K562 (cell line): ENCODE data around the gene P2RX2.

Experiments
- BRCA1 ChIP-seq, 2 experiments: fragments of 450-650 bp in 1 of 2; sonication (generic) in 1 of 2; formaldehyde crosslinking in 1 of 2; IDR thresholded peaks; 2 replicates each; pipeline versions ENCODE4 v1.5.0 to v1.6.1; 2017 to 2020; ENCODE audit warnings: mild to moderate bottlenecking in 1 of 2, missing genetic modification reagents in 1 of 2
- ELF4 ChIP-seq: fragments of 450-650 bp; formaldehyde crosslinking; IDR thresholded peaks from 2 replicates; pipeline ENCODE4 v1.4.0; 2022; ENCODE audit warnings: missing genetic modification characterization
- IFI16 ChIP-seq: fragments of 250-450 bp; sonication (Bioruptor Pico); IDR thresholded peaks from 2 replicates; pipeline ENCODE4 v2.1.2; 2022; ENCODE audit warnings: mild to moderate bottlenecking, inconsistent platforms
- ZNF324 ChIP-seq: fragments of 250-450 bp; sonication (Bioruptor Pico); IDR thresholded peaks from 2 replicates; pipeline ENCODE4 v1.4.0; 2020; ENCODE audit warnings: mild to moderate bottlenecking
- ZNF75A ChIP-seq: fragments of 450-650 bp; formaldehyde crosslinking; IDR thresholded peaks from 2 replicates; pipeline ENCODE4 v1.4.0; 2020; ENCODE audit warnings: mild to moderate bottlenecking
- ZNF766 ChIP-seq: fragments of 200-800 bp; sonication (Bioruptor generic); conservative IDR thresholded peaks from 2 replicates; pipeline ENCODE4 v1.6.1; 2016; ENCODE audit warnings: missing genetic modification characterization, missing compliant biosample characterization
- TF ChIP-seq, protein P1 (sequence below): fragments of 450-650 bp; IDR thresholded peaks from 2 replicates; pipeline ENCODE4 v1.7.0; 2016; ENCODE audit warnings: borderline replicate concordance
- TF ChIP-seq, protein P2 (sequence below), 3 experiments: IDR thresholded peaks in 2 of 3; conservative IDR thresholded peaks in 1 of 3; 2 replicates each; pipeline ENCODE4 v1.5.1; 2011 to 2012; ENCODE audit warnings: low read length in 3 of 3, mild to moderate bottlenecking in 3 of 3, control low read depth in 2 of 3, improper control_type of control experiment in 1 of 3, inconsistent platforms in 1 of 3, low read depth in 1 of 3, mixed read lengths in 1 of 3, moderate library complexity in 1 of 3; ENCODE audit not compliant: insufficient read depth in 2 of 3
- TF ChIP-seq, protein P3 (sequence below): fragments of 200-800 bp; sonication (Bioruptor generic); IDR thresholded peaks from 2 replicates; pipeline ENCODE4 v1.6.1; 2016; ENCODE audit warnings: missing genetic modification characterization, missing compliant biosample characterization
- TF ChIP-seq, protein P4 (sequence below): sonication (generic); formaldehyde crosslinking; IDR thresholded peaks from 2 replicates; pipeline ENCODE4 v1.8.1; 2023; ENCODE audit warnings: mild to moderate bottlenecking, missing genetic modification reagents, moderate library complexity
- TF ChIP-seq, protein P5 (sequence below): fragments of 450-650 bp; formaldehyde crosslinking; IDR thresholded peaks from 2 replicates; pipeline ENCODE4 v1.4.0; 2020; ENCODE audit warnings: mild to moderate bottlenecking, moderate library complexity
- TF ChIP-seq, protein P6 (sequence below): fragments of 450-650 bp; conservative IDR thresholded peaks from 2 replicates; pipeline ENCODE4 v1.6.1; 2016; ENCODE audit warnings: missing genetic modification characterization, low read depth, mild to moderate bottlenecking, control low read depth, missing compliant biosample characterization

DNA sequence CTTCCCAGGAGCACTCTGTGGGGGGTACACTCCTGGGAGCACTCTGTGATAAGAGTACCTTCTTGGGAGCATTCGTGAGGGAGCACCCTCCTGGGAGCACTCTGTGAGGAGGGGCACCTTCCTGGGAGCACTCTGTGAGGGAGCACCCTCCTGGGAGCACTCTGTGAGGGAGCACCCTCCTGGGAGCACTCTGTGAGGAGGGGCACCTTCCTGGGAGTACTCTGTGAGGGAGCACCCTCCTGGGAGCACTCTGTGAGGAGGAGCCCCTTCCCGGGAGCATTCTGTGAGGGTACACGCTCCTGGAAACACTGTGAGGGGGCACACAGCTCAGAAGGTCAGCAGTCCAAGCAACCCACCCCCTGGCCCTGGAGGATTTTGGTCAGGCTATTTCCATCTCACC is 30.8 kb upstream of the P2RX2 start:
- TF ChIP-seq, protein P1, sequence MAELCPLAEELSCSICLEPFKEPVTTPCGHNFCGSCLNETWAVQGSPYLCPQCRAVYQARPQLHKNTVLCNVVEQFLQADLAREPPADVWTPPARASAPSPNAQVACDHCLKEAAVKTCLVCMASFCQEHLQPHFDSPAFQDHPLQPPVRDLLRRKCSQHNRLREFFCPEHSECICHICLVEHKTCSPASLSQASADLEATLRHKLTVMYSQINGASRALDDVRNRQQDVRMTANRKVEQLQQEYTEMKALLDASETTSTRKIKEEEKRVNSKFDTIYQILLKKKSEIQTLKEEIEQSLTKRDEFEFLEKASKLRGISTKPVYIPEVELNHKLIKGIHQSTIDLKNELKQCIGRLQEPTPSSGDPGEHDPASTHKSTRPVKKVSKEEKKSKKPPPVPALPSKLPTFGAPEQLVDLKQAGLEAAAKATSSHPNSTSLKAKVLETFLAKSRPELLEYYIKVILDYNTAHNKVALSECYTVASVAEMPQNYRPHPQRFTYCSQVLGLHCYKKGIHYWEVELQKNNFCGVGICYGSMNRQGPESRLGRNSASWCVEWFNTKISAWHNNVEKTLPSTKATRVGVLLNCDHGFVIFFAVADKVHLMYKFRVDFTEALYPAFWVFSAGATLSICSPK = no peak
- TF ChIP-seq ZNF75A (CRISPR knock-in tag) (no peak), ZNF324 (no peak), ELF4 (no peak), BRCA1 (IDR thresholded peaks at IDR 0.05) (no peak), BRCA1 (CRISPR knock-in tag; IDR thresholded peaks at IDR 0.05) (no peak), IFI16 (no peak), ZNF766 (no peak)
- TF ChIP-seq, protein P2, sequence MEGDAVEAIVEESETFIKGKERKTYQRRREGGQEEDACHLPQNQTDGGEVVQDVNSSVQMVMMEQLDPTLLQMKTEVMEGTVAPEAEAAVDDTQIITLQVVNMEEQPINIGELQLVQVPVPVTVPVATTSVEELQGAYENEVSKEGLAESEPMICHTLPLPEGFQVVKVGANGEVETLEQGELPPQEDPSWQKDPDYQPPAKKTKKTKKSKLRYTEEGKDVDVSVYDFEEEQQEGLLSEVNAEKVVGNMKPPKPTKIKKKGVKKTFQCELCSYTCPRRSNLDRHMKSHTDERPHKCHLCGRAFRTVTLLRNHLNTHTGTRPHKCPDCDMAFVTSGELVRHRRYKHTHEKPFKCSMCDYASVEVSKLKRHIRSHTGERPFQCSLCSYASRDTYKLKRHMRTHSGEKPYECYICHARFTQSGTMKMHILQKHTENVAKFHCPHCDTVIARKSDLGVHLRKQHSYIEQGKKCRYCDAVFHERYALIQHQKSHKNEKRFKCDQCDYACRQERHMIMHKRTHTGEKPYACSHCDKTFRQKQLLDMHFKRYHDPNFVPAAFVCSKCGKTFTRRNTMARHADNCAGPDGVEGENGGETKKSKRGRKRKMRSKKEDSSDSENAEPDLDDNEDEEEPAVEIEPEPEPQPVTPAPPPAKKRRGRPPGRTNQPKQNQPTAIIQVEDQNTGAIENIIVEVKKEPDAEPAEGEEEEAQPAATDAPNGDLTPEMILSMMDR (IDR thresholded peaks at IDR 0.05 in 2 of 3, conservative IDR thresholded peaks at IDR 0.05 in 1 of 3; ENCODE audit: insufficient read depth in 2 of 3, low read depth in 1 of 3, low read length in 3 of 3) = no peak
- TF ChIP-seq, protein P3, sequence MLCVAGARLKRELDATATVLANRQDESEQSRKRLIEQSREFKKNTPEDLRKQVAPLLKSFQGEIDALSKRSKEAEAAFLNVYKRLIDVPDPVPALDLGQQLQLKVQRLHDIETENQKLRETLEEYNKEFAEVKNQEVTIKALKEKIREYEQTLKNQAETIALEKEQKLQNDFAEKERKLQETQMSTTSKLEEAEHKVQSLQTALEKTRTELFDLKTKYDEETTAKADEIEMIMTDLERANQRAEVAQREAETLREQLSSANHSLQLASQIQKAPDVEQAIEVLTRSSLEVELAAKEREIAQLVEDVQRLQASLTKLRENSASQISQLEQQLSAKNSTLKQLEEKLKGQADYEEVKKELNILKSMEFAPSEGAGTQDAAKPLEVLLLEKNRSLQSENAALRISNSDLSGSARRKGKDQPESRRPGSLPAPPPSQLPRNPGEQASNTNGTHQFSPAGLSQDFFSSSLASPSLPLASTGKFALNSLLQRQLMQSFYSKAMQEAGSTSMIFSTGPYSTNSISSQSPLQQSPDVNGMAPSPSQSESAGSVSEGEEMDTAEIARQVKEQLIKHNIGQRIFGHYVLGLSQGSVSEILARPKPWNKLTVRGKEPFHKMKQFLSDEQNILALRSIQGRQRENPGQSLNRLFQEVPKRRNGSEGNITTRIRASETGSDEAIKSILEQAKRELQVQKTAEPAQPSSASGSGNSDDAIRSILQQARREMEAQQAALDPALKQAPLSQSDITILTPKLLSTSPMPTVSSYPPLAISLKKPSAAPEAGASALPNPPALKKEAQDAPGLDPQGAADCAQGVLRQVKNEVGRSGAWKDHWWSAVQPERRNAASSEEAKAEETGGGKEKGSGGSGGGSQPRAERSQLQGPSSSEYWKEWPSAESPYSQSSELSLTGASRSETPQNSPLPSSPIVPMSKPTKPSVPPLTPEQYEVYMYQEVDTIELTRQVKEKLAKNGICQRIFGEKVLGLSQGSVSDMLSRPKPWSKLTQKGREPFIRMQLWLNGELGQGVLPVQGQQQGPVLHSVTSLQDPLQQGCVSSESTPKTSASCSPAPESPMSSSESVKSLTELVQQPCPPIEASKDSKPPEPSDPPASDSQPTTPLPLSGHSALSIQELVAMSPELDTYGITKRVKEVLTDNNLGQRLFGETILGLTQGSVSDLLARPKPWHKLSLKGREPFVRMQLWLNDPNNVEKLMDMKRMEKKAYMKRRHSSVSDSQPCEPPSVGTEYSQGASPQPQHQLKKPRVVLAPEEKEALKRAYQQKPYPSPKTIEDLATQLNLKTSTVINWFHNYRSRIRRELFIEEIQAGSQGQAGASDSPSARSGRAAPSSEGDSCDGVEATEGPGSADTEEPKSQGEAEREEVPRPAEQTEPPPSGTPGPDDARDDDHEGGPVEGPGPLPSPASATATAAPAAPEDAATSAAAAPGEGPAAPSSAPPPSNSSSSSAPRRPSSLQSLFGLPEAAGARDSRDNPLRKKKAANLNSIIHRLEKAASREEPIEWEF = no peak
- TF ChIP-seq, protein P4, sequence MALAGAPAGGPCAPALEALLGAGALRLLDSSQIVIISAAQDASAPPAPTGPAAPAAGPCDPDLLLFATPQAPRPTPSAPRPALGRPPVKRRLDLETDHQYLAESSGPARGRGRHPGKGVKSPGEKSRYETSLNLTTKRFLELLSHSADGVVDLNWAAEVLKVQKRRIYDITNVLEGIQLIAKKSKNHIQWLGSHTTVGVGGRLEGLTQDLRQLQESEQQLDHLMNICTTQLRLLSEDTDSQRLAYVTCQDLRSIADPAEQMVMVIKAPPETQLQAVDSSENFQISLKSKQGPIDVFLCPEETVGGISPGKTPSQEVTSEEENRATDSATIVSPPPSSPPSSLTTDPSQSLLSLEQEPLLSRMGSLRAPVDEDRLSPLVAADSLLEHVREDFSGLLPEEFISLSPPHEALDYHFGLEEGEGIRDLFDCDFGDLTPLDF (CRISPR knock-in tag) = no peak
- TF ChIP-seq, protein P5, sequence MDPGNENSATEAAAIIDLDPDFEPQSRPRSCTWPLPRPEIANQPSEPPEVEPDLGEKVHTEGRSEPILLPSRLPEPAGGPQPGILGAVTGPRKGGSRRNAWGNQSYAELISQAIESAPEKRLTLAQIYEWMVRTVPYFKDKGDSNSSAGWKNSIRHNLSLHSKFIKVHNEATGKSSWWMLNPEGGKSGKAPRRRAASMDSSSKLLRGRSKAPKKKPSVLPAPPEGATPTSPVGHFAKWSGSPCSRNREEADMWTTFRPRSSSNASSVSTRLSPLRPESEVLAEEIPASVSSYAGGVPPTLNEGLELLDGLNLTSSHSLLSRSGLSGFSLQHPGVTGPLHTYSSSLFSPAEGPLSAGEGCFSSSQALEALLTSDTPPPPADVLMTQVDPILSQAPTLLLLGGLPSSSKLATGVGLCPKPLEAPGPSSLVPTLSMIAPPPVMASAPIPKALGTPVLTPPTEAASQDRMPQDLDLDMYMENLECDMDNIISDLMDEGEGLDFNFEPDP (CRISPR knock-in tag) = no peak
- TF ChIP-seq, protein P6, sequence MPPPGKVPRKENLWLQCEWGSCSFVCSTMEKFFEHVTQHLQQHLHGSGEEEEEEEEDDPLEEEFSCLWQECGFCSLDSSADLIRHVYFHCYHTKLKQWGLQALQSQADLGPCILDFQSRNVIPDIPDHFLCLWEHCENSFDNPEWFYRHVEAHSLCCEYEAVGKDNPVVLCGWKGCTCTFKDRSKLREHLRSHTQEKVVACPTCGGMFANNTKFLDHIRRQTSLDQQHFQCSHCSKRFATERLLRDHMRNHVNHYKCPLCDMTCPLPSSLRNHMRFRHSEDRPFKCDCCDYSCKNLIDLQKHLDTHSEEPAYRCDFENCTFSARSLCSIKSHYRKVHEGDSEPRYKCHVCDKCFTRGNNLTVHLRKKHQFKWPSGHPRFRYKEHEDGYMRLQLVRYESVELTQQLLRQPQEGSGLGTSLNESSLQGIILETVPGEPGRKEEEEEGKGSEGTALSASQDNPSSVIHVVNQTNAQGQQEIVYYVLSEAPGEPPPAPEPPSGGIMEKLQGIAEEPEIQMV (tag) = no peak
